K562 (cell line): ENCODE measurements around the gene DNER. TPM values are rescaled to one million over a fixed set of nuclear protein-coding genes. Genes with fewer than 3 reads are reported as not detected.

Experiments used
- ATAC-seq: fragments of 200-7000 bp; cut with Tn5 transposase; 3 replicates; pipeline ENCODE4 v1.9.1; 2020; ENCODE audit warnings: moderate library complexity
- BruUV-seq: library from RNA; stranded (reverse); fragments of 400-500 nt; replicated peaks from 2 replicates; lab custom pipeline; 2021; lab: Mats Ljungman, UMichigan
- CTCF ChIA-PET: fragments of 300-600 bp; formaldehyde crosslinking; extraction: SDS; loops from one replicate; lab custom pipeline; 2021; ENCODE audit warnings: low intra/inter-chr PET ratio; lab: Yijun Ruan, JAX
- POLR2A ChIA-PET: fragments of 300-600, 350-650 bp; sonication (Branson Sonifier 250); formaldehyde crosslinking; extraction: SDS; loops from one replicate; lab custom pipeline; 2021; ENCODE audit warnings: antibody characterized with exemption, inconsistent platforms; lab: Yijun Ruan, JAX
- DNase-seq, 4 experiments: peaks; one replicate each; pipeline versions ENCODE4 v3.0.0 to v3.0.0-alpha.2; 2011 to 2018; ENCODE audit warnings: low spot score in 3 of 4, mixed read lengths in 3 of 4; ENCODE audit errors: extremely low read depth in 1 of 4
- FAIRE-seq: peaks from 2 replicates; lab custom pipeline; 2011; peaks lifted over from hg19 to GRCh38; lab: Jason Lieb, UNC
- H2AFZ ChIP-seq: 2 replicates; pipeline ENCODE4 v1.6.0; 2011; ENCODE audit warnings: low read depth, low read length, control low read depth, inconsistent platforms
- H3K27ac ChIP-seq: fragments of 200-600 bp; 3 replicates; pipeline ENCODE4 v1.8.0; 2011; ENCODE audit warnings: low read depth, mild to moderate bottlenecking, control low read depth, inconsistent platforms, low read length, moderate library complexity, mixed read lengths; ENCODE audit errors: extremely low read depth
- H3K27me3 ChIP-seq, 2 experiments: fragments of 300-600 bp in 1 of 2; 2 replicates in 1 of 2; 3 replicates in 1 of 2; pipeline versions ENCODE4 v1.6.0 to v1.8.0; 2011; ENCODE audit warnings: inconsistent platforms in 2 of 2, low read length in 2 of 2, mild to moderate bottlenecking in 1 of 2, mixed read lengths in 1 of 2, moderate library complexity in 1 of 2; ENCODE audit not compliant: control insufficient read depth in 2 of 2, insufficient read depth in 2 of 2
- H3K36me3 ChIP-seq: fragments of 300-600 bp; 3 replicates; pipeline ENCODE4 v1.8.0; 2011; ENCODE audit warnings: mild to moderate bottlenecking, low read length, inconsistent platforms; ENCODE audit not compliant: control insufficient read depth, insufficient read depth
- H3K4me1 ChIP-seq, 2 experiments: fragments of 200-600 bp in 1 of 2; replicated peaks in 1 of 2; 2 replicates in 1 of 2; 3 replicates in 1 of 2; pipeline versions ENCODE4 v1.5.1 to v1.8.0; 2011; ENCODE audit warnings: inconsistent platforms in 2 of 2, low read length in 2 of 2, mild to moderate bottlenecking in 1 of 2, mixed read lengths in 1 of 2, moderate library complexity in 1 of 2; ENCODE audit not compliant: control insufficient read depth in 2 of 2, insufficient read depth in 2 of 2
- H3K4me2 ChIP-seq: 2 replicates; pipeline ENCODE4 v1.6.1; 2011; ENCODE audit warnings: low read length, control low read depth, inconsistent platforms, mixed read lengths; ENCODE audit not compliant: insufficient read depth
- H3K4me3 ChIP-seq: fragments of 200-600 bp; sonication (generic), shearing (Covaris generic); 2 replicates; pipeline ENCODE4 v1.5.1; 2016; ENCODE audit warnings: control low read depth, inconsistent platforms
- H3K79me2 ChIP-seq: fragments of 200-600 bp; 3 replicates; pipeline ENCODE4 v1.8.0; 2011; ENCODE audit warnings: low read length, inconsistent platforms; ENCODE audit not compliant: control insufficient read depth, insufficient read depth
- H3K9ac ChIP-seq, 2 experiments: 2 replicates each; pipeline versions ENCODE4 v1.6.0 to v1.6.1; 2011; ENCODE audit warnings: low read depth in 2 of 2, low read length in 2 of 2, control low read depth in 1 of 2, inconsistent platforms in 1 of 2, mild to moderate bottlenecking in 1 of 2, mixed read lengths in 1 of 2; ENCODE audit not compliant: insufficient read depth in 1 of 2
- H3K9me1 ChIP-seq: one replicate; pipeline ENCODE4 v1.6.0; 2011; ENCODE audit warnings: inconsistent platforms, mild to moderate bottlenecking, low read length, moderate library complexity; ENCODE audit not compliant: control insufficient read depth, insufficient read depth
- H3K9me3 ChIP-seq: replicated peaks from 2 replicates; pipeline ENCODE4 v1.5.1; 2011; ENCODE audit warnings: low read depth, low read length, inconsistent platforms; ENCODE audit not compliant: control insufficient read depth, insufficient read depth
- H4K20me1 ChIP-seq: replicated peaks from 2 replicates; pipeline ENCODE4 v1.6.1; 2011; ENCODE audit warnings: low read length, inconsistent platforms, mixed read lengths; ENCODE audit not compliant: control insufficient read depth, insufficient read depth
- BHLHE40 ChIP-seq: IDR thresholded peaks from 2 replicates; pipeline ENCODE4 v1.6.1; 2011; ENCODE audit warnings: low read length, improper control_type of control experiment
- COPS2 ChIP-seq: fragments of 450-650 bp; conservative IDR thresholded peaks from 2 replicates; pipeline ENCODE4 v1.6.1; 2016; ENCODE audit warnings: mild to moderate bottlenecking, moderate library complexity
- ILF3 ChIP-seq: fragments of 450-650 bp; IDR thresholded peaks from 2 replicates; pipeline ENCODE4 v1.6.1; 2018; ENCODE audit warnings: antibody characterized with exemption, mild to moderate bottlenecking, moderate library complexity, borderline replicate concordance
- KAT8 ChIP-seq: fragments of 450-650 bp; IDR thresholded peaks from 2 replicates; pipeline ENCODE4 v1.6.1; 2016; ENCODE audit warnings: low read depth, mild to moderate bottlenecking
- KLF10 ChIP-seq: fragments of 250-450 bp; sonication (Bioruptor Pico); IDR thresholded peaks from 2 replicates; pipeline ENCODE4 v1.6.1; 2021; ENCODE audit warnings: matching md5 sums
- NR1H2 ChIP-seq: sonication (generic); formaldehyde crosslinking; IDR thresholded peaks from 2 replicates; pipeline ENCODE4 v1.4.0; 2020; ENCODE audit warnings: mild to moderate bottlenecking, missing genetic modification reagents
- RFX1 ChIP-seq: fragments of 450-650 bp; IDR thresholded peaks from 2 replicates; pipeline ENCODE4 v1.6.1; 2016; ENCODE audit warnings: mild to moderate bottlenecking, moderate library complexity
- SRSF9 ChIP-seq: fragments of 200-400 bp; formaldehyde crosslinking; IDR thresholded peaks from 2 replicates; pipeline ENCODE4 v1.6.1; 2017; ENCODE audit warnings: low read depth, low read length, borderline replicate concordance
- ZNF764 ChIP-seq: fragments of 250-450 bp; sonication (Bioruptor Pico); IDR thresholded peaks from 2 replicates; pipeline ENCODE4 v1.4.0; 2020; ENCODE audit warnings: low read depth, mild to moderate bottlenecking, moderate library complexity
- WGBS: fragments of 100-300 bp; shearing (Covaris generic); methylation state at CpG from one replicate; pipeline ENCODE4 v1.1.6; 2016; ENCODE audit warnings: low coverage, mixed read lengths; ENCODE audit not compliant: insufficient coverage; ENCODE audit errors: missing lambda C conversion rate; 5-methylcytosine and 5-hydroxymethylcytosine counted together
- in situ Hi-C: fragments of 300-500 bp; cut with MboI; formaldehyde crosslinking; loops from 4 replicates; pipeline ENCODE4 v1.15.0; 2018; ENCODE audit warnings: inconsistent platforms, mixed read lengths
- intact Hi-C: fragments of 100-400 bp; cut with micrococcal nuclease; formaldehyde crosslinking; loops from 2 replicates; pipeline ENCODE4 v1.14.2; 2022
- polyA plus RNA-seq, 8 experiments: library from polyadenylated mRNA; depleted of rRNA in 4 of 8; stranded (reverse) in 5 of 8; unstranded in 3 of 8; fragments of >200 nt; fragmentation: Nextera tagmentation in 2 of 8; fragmentation: Illumina TruSeq in 1 of 8; extraction: Ambion mirVana in 2 of 8; extraction: Trizol in 1 of 8; gene quantifications; 2 replicates each; pipeline versions ENCODE4 v1.2.1 to v1.2.3, GENCODE V29; 2011 to 2014; ENCODE audit warnings: inconsistent platforms in 1 of 8, missing spikeins in 1 of 8
- total RNA-seq, 7 experiments: library from RNA; depleted of rRNA in 6 of 7; stranded (reverse); fragments of >200 nt in 6 of 7; fragmentation: Illumina TruSeq in 2 of 7; extraction: Trizol in 2 of 7; gene quantifications; 2 replicates each; pipeline versions ENCODE4 v1.2.1 to v1.2.3, GENCODE V29; 2011 to 2021; ENCODE audit warnings: low replicate concordance in 1 of 7
- TF ChIP-seq, protein P1 (sequence below): IDR thresholded peaks from 2 replicates; pipeline ENCODE4 v1.6.1; 2014; ENCODE audit warnings: antibody characterized with exemption
- TF ChIP-seq, protein P2 (sequence below): fragments of 250-450 bp; sonication (Bioruptor Pico); IDR thresholded peaks from 2 replicates; pipeline ENCODE4 v1.4.0; 2020; ENCODE audit warnings: mild to moderate bottlenecking, moderate library complexity, borderline replicate concordance

DNER gene
- total and polyA plus RNA-seq, 9 of the 15 experiments (the other 6 are each of a cell fraction or from before 2014, with no cell fraction given): not detected

DNA sequence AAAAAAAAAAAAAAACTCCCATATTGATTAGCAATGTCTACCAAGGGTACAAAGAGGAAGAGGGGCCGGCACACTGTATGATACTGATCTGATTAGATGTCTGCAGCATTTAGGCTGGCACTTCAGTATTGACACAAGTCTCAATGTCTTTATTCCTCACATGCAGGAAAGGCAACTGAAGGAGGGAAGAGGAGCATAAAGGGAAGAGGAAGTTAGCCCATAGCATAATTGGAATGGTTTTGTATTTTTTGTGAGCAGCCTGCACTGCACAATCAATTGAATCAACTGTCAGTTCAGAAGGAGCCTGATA is 79.0 kb downstream of the DNER start (continued):
- no peak for TF ChIP-seq KAT8
- TF ChIP-seq BHLHE40: no peak
- no peak for TF ChIP-seq ZNF764
- TF ChIP-seq COPS2: no peak
- no peak for TF ChIP-seq KLF10
- TF ChIP-seq ILF3: no peak
- no peak for TF ChIP-seq SRSF9
- TF ChIP-seq NR1H2 (CRISPR knock-in tag): no peak
- TF ChIP-seq, protein P1, sequence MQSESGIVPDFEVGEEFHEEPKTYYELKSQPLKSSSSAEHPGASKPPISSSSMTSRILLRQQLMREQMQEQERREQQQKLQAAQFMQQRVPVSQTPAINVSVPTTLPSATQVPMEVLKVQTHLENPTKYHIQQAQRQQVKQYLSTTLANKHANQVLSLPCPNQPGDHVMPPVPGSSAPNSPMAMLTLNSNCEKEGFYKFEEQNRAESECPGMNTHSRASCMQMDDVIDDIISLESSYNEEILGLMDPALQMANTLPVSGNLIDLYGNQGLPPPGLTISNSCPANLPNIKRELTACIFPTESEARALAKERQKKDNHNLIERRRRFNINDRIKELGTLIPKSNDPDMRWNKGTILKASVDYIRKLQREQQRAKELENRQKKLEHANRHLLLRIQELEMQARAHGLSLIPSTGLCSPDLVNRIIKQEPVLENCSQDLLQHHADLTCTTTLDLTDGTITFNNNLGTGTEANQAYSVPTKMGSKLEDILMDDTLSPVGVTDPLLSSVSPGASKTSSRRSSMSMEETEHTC: no peak

GRCh38 chr2:229634601-229635370 is 79.6 kb downstream of the DNER start:
- Histone ChIP-seq H3K4me2 (no peak overlapping the region), H2AFZ (no peak overlapping the region), H3K27ac (no peak overlapping the region), H3K4me3 (no peak overlapping the region), H3K36me3 (no peaks in the 10 kb centered on the region), H3K9me1 (no peaks in the 10 kb centered on the region), H3K27me3 (no peaks in the 10 kb centered on the region), H3K79me2 (no peaks in the 10 kb centered on the region), H3K9ac (no peak overlapping the region), H4K20me1 (no peaks in the 10 kb centered on the region), H3K4me1 (no peaks in the 10 kb centered on the region), H3K9me3 (no peaks in the 10 kb centered on the region)
- in situ Hi-C loops (no loop called here), intact Hi-C loops (no loop called here)
- WGBS: 0% methylated on average over 8 of the region's 9 CpGs
- ATAC-seq: no peak
- peak; percentile 64 for TF ChIP-seq RFX1
- TF ChIP-seq, protein P2, sequence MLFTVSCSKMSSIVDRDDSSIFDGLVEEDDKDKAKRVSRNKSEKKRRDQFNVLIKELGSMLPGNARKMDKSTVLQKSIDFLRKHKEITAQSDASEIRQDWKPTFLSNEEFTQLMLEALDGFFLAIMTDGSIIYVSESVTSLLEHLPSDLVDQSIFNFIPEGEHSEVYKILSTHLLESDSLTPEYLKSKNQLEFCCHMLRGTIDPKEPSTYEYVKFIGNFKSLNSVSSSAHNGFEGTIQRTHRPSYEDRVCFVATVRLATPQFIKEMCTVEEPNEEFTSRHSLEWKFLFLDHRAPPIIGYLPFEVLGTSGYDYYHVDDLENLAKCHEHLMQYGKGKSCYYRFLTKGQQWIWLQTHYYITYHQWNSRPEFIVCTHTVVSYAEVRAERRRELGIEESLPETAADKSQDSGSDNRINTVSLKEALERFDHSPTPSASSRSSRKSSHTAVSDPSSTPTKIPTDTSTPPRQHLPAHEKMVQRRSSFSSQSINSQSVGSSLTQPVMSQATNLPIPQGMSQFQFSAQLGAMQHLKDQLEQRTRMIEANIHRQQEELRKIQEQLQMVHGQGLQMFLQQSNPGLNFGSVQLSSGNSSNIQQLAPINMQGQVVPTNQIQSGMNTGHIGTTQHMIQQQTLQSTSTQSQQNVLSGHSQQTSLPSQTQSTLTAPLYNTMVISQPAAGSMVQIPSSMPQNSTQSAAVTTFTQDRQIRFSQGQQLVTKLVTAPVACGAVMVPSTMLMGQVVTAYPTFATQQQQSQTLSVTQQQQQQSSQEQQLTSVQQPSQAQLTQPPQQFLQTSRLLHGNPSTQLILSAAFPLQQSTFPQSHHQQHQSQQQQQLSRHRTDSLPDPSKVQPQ (CRISPR knock-in tag): no peak
- ChIA-PET CTCF (no interaction called here), POLR2A (no interaction called here)
- DNase-seq: no peak
- no peak for FAIRE-seq
- BruUV-seq: no TSS peak
